Esophagus muscularis mucosa (tissue), 4 donors: ENCODE results near the gene EMILIN1.

Experiments
- EP300 ChIP-seq: sonication (generic); formaldehyde crosslinking; IDR thresholded peaks from one replicate; pipeline ENCODE4 v1.6.1; 2017; ENCODE audit warnings: antibody characterized with exemption
- POLR2A ChIP-seq: fragments of 450-650 bp; IDR thresholded peaks from one replicate; pipeline ENCODE4 v1.6.1; 2017; ENCODE audit warnings: antibody characterized with exemption, moderate library complexity, mild to moderate bottlenecking, low read depth
- POLR2AphosphoS5 ChIP-seq, 2 donors: sonication (generic); formaldehyde crosslinking; IDR thresholded peaks; one replicate each; pipeline ENCODE4 v1.6.1; 2017; ENCODE audit warnings: antibody characterized with exemption in 2 of 2
- TF ChIP-seq, protein P1 (sequence below), 3 experiments: fragments of 200-600 bp in 2 of 3; fragments of 450-650 bp in 1 of 3; sonication (generic) in 2 of 3; IDR thresholded peaks; one replicate each; pipeline ENCODE4 v1.5.1; 2017 to 2019; ENCODE audit warnings: antibody characterized with exemption in 3 of 3, mild to moderate bottlenecking in 2 of 3, moderate library complexity in 1 of 3

DNA sequence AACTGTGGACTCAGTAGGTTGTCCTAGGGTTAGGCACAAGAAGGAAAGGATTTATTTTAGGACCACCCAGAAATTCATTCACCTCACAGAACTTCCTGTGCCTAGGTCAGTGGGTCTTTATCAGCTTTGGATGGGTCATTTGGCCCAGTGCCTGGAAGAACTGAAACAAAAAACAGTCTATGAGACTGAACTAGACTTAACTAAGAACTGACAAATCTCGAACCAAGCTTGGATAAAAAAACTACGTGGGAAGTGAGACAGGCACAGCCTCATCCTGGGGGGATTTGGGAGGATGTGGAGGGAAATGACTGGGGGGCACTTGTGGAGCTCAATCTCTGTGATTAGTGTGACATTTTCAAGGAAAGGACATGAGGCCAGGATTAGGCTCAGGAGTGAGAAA lies 4.6 kb upstream of the EMILIN1 start:
- TF ChIP-seq, protein P1, sequence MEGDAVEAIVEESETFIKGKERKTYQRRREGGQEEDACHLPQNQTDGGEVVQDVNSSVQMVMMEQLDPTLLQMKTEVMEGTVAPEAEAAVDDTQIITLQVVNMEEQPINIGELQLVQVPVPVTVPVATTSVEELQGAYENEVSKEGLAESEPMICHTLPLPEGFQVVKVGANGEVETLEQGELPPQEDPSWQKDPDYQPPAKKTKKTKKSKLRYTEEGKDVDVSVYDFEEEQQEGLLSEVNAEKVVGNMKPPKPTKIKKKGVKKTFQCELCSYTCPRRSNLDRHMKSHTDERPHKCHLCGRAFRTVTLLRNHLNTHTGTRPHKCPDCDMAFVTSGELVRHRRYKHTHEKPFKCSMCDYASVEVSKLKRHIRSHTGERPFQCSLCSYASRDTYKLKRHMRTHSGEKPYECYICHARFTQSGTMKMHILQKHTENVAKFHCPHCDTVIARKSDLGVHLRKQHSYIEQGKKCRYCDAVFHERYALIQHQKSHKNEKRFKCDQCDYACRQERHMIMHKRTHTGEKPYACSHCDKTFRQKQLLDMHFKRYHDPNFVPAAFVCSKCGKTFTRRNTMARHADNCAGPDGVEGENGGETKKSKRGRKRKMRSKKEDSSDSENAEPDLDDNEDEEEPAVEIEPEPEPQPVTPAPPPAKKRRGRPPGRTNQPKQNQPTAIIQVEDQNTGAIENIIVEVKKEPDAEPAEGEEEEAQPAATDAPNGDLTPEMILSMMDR (IDR thresholded peaks at IDR 0.05) = no peak
- no peak for TF ChIP-seq EP300
- no peak for TF ChIP-seq POLR2AphosphoS5 (IDR thresholded peaks at IDR 0.05)
- TF ChIP-seq POLR2A = no peak
